Hematopoietic multipotent progenitor cell treated with erythropoietin and hydrocortisone succinate and interleukin-3 and kit ligand, for 15 days (in vitro differentiated cells): ENCODE measurements around the gene PTPRD.

Source experiments
- DNase-seq: peaks from one replicate; pipeline ENCODE4 v3.0.0-alpha.2; 2015; ENCODE audit warnings: low spot score

PTPRD gene

DNA sequence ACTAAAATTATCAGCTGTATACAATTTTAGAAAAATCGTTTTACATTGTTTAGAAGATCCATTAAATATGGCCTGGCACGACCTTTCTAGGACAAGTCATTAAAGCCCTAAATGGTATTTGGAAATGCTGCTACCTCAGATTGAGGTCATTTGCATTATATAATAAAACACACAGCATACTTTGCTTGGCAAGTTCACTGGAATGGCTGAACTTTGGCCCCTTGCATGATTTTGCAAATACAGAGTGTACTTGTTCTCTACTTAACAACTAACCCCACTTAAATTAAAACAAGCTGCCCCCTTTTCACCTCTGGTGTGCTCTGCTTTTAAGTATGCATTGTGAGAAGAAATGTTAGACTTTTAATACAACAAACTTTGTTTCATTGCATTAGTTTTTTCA is 860.1 kb downstream of the PTPRD start:
- DNase-seq, result no peak

DNA sequence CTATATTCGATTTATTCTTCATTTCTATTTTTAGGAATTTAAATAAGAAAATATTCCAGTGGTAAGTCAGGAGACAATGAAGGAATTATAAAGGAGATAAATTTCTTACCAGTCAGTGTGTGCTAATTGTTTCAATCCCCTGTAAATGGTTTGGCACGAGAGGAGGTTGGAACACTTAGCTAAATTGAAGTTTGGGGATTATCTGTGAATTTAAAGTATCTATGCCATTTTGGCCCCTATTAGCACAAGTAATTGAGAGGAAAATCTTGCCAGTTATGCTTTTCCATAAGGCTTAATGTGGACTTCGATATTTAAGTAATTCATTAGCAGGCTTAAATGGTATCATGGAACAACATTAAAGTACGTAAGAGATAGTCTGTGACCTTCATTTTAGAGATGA is 860.8 kb downstream of the PTPRD start:
- no peak for DNase-seq

DNA sequence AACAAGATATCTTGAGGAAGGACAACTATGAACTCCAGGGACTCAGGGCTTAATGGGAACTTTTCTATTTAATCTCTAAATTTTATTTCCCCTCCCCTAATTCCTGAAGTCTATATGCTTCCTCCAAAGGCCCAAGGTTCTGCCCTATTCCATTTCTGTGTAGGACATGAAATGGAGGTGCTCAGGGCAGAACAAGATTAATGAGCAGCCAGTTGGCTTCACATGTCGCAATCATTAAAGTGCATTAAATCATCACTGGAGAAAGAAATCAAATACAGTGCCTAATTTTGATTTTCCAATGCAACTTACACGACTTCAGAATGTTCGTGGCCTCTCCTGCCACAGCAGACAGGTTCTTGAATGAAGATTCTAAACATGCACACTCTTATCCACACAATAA is 862.1 kb downstream of the PTPRD start:
- no peak for DNase-seq

DNA sequence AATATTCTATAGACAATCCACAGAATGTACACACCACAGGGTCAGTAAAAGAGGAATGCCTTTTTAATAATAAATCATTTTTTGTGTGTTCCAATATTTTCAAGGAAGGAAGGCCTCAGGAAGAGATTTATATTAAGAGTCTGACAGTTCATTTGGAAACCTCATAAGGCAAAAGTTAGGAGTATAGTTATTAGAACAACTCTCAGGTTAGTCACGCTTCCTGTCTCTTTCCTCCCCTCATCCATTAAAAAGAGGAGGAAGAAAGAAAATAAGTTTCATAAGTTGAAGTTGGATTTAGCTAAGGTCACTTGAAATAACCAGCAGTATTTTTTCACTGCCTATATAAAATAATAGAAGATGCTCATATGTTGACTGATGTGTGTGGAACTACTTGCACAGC is 863.2 kb downstream of the PTPRD start:
- DNase-seq, result no peak

DNA sequence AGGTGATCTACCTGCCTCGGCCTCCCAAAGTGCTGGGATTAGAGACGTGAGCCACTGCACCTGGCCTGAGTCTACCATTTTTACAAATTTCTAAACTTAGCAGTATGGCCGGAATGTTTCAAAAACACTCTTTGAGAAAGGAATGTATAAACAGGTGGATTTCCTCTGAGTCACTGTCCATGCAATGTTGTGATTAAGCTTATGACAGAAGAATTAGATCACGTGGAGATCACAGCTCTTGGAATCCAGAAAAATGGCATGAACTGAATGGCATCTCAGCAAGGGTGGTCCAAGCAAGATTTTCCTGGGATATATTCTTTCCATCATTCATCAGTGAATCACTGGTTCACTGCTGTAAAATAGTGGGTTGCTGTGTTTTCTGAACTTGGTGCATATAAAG is 865.0 kb downstream of the PTPRD start:
- DNase-seq, result no peak

DNA sequence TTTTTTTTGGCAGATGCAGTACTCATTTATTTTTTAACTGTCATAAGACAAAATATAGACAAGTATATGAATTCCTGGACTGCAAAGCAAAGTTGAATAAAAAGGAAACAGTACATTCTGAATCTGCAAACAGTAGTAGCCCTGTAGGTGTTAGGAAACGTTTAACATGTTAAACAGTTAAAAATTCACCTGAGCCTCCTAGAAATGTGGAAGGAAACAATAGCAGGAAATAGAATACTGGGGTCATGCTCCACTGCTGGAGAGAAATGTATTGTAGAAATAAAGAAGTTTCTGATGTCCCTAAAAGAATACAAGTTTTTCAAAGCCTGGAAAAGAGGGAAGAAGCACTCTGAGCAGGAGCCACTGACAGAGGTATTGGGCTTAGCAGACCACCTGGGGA is 866.0 kb downstream of the PTPRD start:
- no peak for DNase-seq

DNA sequence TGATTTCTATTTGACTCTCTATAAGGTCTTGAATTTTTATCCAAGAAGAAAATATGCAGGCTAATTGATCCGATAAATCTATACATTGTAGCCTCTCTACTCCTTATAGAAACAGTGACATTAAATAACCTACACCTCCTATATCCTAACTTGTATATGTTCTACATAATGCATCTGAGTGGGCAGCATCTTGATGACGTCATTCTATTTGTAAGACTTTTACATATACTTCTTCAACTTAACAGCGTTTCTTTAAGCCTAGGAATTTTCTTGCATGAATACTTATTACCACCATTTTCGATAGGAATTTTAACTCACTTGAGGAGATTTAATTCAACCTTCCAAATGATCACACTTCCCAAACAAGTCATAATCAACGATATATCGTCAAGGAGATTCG is 869.0 kb downstream of the PTPRD start:
- DNase-seq, result no peak

DNA sequence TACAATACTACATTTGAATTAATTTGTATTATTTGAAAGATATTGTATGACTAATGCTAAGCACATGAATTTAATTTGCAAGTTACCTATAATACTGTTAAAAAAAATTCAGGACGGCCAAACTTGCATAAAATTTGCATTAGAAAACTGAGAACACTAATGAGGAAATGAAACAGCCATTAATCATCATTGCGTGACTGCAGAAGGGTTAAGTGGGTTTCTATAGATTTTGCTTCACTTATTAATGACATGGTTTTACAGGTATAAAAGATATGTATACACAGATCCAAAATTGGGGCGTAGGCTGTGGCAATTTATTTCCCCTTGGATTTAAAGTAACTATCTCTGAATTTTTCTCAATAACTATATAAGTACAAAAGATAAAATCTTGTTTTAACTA is 882.6 kb downstream of the PTPRD start:
- no peak for DNase-seq

DNA sequence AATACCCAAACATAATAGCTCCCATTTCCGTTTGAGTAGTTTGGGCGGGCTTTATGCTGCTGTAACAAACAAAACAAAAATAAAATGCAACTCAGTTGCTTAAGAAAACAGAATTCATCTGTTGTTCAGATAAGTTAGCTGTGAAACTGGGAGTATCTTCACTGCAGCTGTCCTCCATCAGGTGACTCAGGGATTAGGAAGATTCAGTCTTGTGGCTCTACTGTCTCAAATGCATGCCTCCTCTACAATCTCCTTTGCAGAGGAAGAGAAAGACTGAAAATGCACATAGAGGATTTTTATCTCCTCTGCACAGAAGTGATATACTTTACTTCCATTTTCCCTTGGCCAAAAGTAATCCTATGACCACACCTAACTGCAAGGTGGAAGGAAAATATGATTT is 883.7 kb downstream of the PTPRD start:
- no peak for DNase-seq

DNA sequence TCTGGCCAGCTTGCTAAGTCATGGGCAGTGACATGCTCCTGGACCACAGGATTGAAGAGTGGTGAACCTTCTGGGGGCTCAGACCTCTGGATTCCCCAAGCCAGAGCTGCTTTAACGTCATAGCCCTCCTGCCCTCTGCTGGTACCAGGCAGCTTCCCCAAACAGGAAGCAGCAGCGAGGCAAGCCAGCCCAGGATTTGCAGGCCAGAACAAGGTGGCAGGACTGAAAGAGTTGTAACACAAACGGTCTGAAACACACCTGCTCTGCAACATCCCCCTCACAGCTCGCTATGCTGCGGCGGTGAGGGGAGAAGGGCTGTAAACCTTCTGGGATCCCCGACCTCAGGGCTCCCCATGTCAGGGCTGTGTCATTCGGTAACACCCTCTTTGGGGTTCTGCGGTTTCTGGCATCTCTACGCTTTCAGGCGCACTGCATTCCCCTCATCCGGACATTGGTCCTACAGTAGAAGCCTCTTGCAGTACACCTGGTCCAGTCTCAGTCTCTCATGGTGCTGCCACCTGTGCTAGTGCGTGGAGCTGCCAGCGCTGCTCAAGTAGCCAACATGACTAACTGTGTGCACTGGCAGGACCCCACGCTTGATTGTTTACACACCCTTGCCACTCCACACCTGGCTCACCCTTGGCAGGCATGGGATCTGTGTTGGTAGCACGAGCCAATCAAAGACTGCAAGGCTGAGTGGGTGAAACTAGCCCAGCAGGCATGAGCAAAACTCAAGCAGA is 893.3 kb downstream of the PTPRD start:
- no peak for DNase-seq

DNA sequence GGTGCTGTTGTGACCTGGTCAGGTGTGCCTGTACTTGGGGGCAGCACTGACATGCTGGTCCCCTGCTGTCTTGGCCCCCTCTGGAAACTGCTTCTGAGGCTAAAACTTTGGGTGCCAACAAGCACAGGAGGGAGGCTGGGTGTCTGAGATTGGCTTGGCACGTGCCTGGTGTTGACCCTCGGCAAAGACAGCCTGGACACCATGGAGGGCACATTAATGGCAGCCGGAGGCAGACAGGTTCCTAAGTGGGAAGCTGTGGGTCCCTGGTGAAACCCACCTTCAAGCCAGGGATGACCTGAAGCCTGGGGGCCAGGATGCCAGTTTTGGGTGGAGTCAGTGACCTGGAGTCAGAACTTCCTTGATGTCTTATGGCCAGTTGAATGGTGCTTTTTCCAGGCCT is 894.1 kb downstream of the PTPRD start:
- DNase-seq, result no peak

DNA sequence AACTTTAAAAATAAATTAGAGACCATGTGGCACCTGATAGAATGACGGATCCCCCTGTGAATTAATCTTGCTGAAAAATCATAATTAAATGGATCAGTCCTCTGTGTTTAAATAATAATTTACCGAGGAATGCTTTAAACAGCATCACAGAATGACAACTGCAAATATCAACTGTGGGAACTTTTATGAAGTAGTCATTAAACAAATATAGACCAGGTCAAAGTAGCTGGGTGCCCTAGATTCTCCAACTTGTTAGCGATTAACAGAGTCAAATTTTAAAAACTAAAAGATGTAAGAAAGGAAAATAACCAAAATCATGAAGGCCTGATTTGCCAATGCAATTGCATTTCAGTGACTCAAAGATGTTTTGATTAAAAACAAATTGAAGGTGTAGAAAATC is 933.4 kb downstream of the PTPRD start:
- no peak for DNase-seq

DNA sequence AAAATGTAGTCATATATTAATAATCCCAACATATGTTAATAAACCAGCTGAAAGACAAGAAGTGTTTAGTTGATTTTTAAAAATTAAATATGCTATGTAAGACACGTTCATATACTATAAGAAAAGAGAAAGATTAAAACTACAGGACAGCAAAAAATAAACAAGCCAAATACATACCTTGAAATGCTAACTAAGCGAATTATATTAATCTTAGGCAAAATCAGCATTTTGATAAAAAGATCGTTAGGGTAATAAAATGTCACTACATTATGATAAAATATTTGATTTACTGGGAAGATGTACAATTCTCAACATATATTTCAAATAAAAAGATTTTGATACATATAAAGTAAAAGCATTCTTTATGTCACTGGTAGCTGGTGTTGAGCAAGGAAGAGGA is 938.3 kb downstream of the PTPRD start:
- DNase-seq, result no peak

DNA sequence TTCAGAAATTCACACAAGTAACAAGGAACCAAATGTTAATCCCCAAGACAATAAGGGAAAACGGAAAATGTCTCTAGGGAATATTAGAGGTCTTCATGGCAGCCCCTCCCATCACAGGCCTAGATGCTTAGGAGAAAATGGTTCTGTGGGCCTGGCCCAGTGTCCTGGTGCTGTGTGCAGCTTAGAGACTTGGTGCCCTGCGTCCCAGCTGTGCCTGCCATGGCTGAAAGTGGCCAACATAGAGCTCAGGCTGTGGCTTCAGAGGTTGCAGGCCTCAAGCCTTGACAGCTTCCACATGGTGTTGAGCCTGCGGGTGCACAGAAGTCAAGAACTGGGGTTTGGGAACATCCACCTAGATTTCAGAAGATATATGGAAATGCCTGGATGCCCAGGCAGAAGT is 942.3 kb downstream of the PTPRD start:
- no peak for DNase-seq

DNA sequence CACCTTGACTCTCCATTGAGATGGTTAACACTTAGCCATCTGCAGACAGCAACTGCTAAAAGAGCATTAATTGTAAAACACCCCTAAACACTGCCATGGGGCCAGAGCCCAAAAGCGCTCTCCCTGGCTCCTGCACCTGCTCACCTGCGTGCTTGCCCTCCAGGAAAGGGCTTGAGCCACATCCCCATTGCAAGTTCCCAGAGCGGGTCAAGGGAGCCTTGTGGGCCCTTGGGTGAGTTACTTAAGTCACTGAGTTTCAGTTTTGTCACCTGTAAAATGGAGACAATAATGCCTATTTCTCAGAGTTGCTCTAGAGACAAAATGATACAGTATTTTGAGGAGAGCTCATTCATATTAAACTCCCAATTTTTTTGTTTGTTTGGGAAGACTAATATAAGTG is 967.8 kb downstream of the PTPRD start:
- no peak for DNase-seq

DNA sequence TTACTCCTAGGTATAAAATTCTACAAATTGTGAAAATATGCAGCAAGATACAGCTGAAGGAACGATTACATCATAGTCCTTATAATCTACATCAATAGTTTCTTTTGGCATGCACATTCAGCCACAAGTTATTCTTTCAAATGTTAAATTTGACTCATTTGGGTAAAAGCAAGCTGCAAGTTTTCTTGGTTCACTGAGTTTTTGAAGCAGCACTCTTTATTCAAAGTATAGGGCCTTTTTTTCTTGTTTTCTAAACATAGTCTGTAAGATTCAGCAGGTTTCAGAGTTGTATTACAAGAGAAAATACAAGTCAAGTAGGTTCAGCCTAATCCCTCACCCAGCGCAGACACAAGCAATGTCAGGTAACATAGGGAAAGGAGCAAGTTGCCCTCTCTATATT is 981.5 kb downstream of the PTPRD start:
- no peak for DNase-seq

DNA sequence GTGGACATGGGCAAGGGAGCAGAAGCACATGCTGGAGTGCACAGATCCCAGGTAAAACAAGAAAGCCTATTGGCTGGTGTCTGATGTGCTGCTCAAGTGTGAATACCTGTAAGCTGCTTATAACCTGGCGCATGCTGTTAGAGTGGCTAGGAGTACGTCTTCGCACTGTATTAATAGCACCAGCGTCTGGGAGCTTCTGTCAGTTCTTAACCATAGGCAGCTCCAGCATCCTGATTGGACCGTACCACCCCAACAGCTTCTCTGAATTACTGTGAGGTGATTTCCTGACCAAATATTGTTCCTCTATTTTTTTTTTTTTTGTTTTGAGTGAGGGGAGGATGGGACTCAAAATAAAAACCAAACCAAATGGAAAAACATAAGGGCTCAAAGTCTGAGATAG is 987.6 kb downstream of the PTPRD start:
- no peak for DNase-seq

DNA sequence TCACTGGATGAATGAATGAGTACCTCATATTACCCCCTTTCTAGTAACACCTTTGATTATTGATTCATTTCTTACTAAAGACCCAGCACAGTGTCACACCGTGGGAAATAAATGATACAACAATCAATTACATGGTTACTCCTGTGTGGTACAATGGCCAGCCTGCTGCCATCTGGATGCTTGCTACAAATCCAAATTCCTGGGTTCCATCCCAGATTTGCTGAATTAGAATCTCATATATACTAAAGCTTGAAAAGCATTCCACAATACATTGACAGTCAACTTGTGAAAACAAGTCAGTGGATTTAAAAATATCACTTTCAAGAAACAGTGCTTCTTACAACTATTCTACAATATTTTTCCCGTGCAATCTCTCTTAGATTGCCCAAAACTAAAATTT is 989.3 kb downstream of the PTPRD start:
- DNase-seq, result no peak

DNA sequence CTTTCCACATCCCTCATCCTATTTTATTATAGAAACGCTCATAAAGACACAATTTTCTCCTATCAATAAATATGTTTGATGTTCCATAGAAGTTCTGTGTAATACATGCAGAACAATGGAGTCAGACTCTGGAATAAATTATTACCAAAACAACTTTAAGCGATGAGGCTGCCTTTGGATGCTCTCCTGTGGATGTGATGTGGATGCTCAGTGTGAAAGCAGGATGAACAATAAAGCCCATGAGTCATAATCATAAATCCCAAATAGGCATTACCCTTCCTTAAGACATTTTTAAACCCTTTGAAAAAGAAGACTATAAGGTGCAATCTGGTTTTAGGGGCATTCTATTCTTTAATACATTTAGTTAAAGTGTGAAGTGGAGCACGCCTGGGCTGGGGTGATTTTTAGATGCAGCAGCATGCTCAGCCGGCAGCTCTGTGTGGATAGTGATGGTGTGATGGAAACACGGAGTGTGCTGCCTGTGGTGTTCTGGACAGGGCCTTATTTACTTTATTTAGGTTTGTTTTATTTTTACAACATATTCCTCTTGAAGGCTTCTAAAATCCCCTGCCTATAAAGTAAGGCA is 991.4 kb downstream of the PTPRD start:
- DNase-seq, result no peak

DNA sequence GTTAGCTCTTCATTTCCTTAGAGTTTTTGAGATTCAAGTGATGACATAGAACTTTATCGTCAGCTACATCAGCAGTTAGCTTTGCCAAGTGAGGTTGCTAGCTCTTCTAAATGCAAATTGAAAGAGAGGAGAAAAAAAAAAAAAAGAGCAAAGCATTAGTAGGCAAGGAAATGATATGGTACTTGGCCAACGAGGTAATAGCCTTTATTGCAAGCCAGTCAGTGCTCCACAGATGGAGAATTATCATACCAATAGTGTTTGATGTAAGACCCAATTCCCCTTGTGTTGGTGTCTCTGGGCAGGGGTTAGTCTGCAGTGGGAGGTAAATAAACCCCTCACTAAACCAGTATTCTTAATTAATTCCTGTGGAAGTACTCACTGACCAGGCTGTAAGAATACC is 992.1 kb downstream of the PTPRD start:
- no peak for DNase-seq

DNA sequence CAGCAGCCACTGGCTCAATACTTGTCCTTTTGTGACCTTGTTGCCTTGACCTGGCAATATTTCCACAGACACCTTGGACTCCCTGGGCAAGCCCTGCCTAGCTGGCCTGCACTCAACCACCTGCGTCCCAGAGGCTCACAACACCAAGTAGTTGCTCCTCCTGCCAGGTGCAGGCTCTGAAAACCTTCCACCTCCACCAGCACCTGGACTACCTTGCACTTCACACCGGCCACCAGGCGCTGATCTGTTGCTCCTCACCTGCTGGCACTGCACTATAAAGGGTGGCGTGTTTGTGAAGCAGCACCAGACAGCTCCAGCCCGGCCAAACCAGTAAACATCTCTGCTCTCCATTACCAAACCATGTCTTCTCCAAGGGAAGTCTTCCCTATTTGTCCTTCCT is 997.7 kb downstream of the PTPRD start:
- DNase-seq, result no peak

DNA sequence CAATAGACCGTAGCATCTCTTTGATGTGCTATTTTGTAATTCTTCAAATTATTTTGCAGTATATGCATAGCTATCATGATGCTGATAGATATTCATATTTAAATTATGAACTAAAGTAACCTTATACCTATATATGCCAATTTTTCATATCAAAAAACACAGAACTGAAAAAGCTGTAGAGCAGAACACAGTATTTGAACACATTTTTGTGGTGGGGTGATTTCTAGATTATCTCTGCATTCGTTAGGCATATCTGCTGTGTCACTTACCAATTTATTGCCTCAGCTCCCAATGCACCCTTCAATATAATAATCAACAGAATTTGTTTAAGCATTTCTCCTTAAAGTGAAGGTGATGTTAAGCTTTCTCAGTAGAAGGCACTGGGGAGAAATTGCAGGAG is 998.2 kb downstream of the PTPRD start:
- no peak for DNase-seq

DNA sequence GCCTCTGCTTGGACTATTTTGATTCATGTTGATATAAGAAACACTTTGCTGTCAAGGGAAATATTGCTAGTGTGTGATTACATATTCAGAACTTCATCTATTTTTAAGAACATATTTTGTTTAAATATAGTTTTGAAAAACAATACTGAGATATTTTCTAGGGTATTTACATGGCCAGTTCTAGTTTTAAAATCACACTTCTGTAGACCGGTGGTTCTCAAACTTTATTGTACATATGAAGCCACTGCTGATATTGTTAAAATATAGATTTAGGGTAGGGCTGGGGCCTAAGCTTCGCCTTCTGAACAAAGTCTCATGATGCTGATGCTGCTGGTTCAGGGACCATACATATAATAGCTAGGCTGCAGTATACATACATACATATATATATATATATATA is 1000.0 kb downstream of the PTPRD start:
- DNase-seq, result no peak

DNA sequence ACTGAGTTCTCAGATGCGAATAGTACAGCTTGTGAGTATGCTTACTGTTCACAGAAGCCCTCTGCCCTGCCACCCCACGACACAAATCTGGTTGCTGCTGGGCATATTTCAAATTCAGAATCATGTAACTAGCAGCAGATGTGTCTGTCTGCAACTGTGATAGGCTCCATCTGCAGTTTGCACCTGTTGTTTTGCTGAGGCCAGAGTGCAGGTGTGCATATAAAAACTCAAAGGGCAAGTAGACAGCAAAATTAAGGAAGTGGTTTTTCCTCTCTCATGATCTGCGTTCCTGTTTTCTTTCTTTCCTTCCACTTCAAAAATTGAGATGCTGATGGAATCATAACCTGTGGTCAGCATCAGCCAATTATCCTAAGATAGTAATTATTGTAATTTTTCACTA is 1000.5 kb downstream of the PTPRD start:
- DNase-seq, result no peak
